ENCODE measurements around the gene RBM8A. TPM values are rescaled to one million over a fixed set of nuclear protein-coding genes. Genes with fewer than 3 reads are reported as not detected.

Gene RBM8A
- total and polyA plus RNA-seq, 2 donors (not counting 1 experiment from before 2014, with no cell fraction given): 137 to 169 TPM

GRCh38 chr1:145955436-145955835 is 28.2 kb upstream of the RBM8A start:
- ChIA-PET POLR2A (no interaction called here), CTCF (no interaction called here)
- H4K20me1 ChIP-seq (ENCODE audit: control insufficient read depth, insufficient read depth, low read length, poor library complexity, severe bottlenecking): peaks cover 5% of the 10 kb centered on the region
- H3K36me3 ChIP-seq (replicated peaks in 1 of 2; ENCODE audit: control extremely low read depth in 1 of 2, control insufficient read depth in 1 of 2, extremely low read depth in 1 of 2, insufficient read depth in 2 of 2, low read length in 1 of 2): peaks cover 1 to 9% of the 10 kb centered on the region in 2 experiments
- no peak overlapping the region for H3K4me3 ChIP-seq (ENCODE audit: control extremely low read depth in 1 of 5, extremely low read depth in 1 of 5, insufficient read depth in 1 of 5, low read depth in 2 of 5, low read length in 4 of 5)
- H3K79me2 ChIP-seq (ENCODE audit: control insufficient read depth, insufficient read depth, low read length): peaks cover 67% of the 10 kb centered on the region
- H3K27me3 Mint-ChIP-seq: no peaks in the 10 kb centered on the region
- no peak overlapping the region for H3K27ac Mint-ChIP-seq
- peaks cover 63% of the 10 kb centered on the region for H3K4me1 Mint-ChIP-seq
- 100% methylated on average over 1 of the region's 2 CpGs for WGBS (ENCODE audit: insufficient coverage)
- TF ChIP-seq CTCF (IDR thresholded peaks at IDR 0.05) (no peak), EZH2 (IDR thresholded peaks at IDR 0.05; ENCODE audit: borderline replicate concordance, insufficient read depth, low read depth, low read length, poor library complexity, severe bottlenecking) (no peak)
- no peaks in the 10 kb centered on the region for H3K27me3 ChIP-seq (replicated peaks in 1 of 4; ENCODE audit: control extremely low read depth in 1 of 4, control insufficient read depth in 3 of 4, insufficient read depth in 4 of 4, low read length in 3 of 4)
- no peak overlapping the region for H3K9ac ChIP-seq (ENCODE audit: low read length)
- intact Hi-C loops (cut with micrococcal nuclease): no loop called here
- no peak overlapping the region for H3K27ac ChIP-seq (ENCODE audit: low read length in 2 of 2)
- H3K9me3 Mint-ChIP-seq (ENCODE audit: insufficient read depth): no peaks in the 10 kb centered on the region
- H3K4me1 ChIP-seq (ENCODE audit: control insufficient read depth in 2 of 2, insufficient read depth in 2 of 2, low read length in 2 of 2): peaks cover 39 to 44% of the 10 kb centered on the region in 2 donors
- ATAC-seq (ENCODE audit: low read depth): no peak
- no peaks in the 10 kb centered on the region for H3K9me3 ChIP-seq (ENCODE audit: control extremely low read depth in 1 of 3, control insufficient read depth in 2 of 3, insufficient read depth in 1 of 3, low read length in 2 of 3)
- H3K4me3 Mint-ChIP-seq: no peak overlapping the region
- H3K4me2 ChIP-seq (replicated peaks; ENCODE audit: low read depth, low read length, poor library complexity, severe bottlenecking): peak overlapping the region; percentile 19
- no peak for DNase-seq
- no peak overlapping the region for H2AFZ ChIP-seq (ENCODE audit: insufficient read depth, low read depth, low read length, poor library complexity, severe bottlenecking)

GRCh38 chr1:145953861-145954260 is 26.6 kb upstream of the RBM8A start:
- peaks cover 79% of the 10 kb centered on the region for H3K79me2 ChIP-seq (ENCODE audit: control insufficient read depth, insufficient read depth, low read length)

More at GRCh38 chr1:145953861-145954260, 26.6 kb upstream of the RBM8A start:
- peaks cover 1 to 12% of the 10 kb centered on the region in 2 experiments for H3K36me3 ChIP-seq (replicated peaks in 1 of 2; ENCODE audit: control extremely low read depth in 1 of 2, control insufficient read depth in 1 of 2, extremely low read depth in 1 of 2, insufficient read depth in 2 of 2, low read length in 1 of 2)
- no peak overlapping the region for H3K27ac ChIP-seq (ENCODE audit: low read length in 2 of 2)
- ATAC-seq (ENCODE audit: low read depth) (no peak), DNase-seq (no peak)
- H3K4me1 ChIP-seq (ENCODE audit: control insufficient read depth in 2 of 2, insufficient read depth in 2 of 2, low read length in 2 of 2): peaks cover 29% of the 10 kb centered on the region in 2 donors
- no peak overlapping the region for H3K4me3 ChIP-seq (ENCODE audit: control extremely low read depth in 1 of 5, extremely low read depth in 1 of 5, insufficient read depth in 1 of 5, low read depth in 2 of 5, low read length in 4 of 5)
- Mint-ChIP-seq H3K9me3 (ENCODE audit: insufficient read depth) (no peaks in the 10 kb centered on the region), H3K4me3 (no peak overlapping the region), H3K4me1 (peaks cover 52% of the 10 kb centered on the region), H3K27ac (no peak overlapping the region), H3K27me3 (no peaks in the 10 kb centered on the region)
- H3K9ac ChIP-seq (ENCODE audit: low read length): no peak overlapping the region
- CTCF ChIA-PET: interaction anchor here (0.8 to 1.7 kb wide), 5 partner anchors 9 to 24 kb away, joined by 3 to 5 read pairs (median 3); no protein-coding TSS in a partner anchor
- no peak overlapping the region for H3K4me2 ChIP-seq (replicated peaks; ENCODE audit: low read depth, low read length, poor library complexity, severe bottlenecking)
- peaks cover 5% of the 10 kb centered on the region for H4K20me1 ChIP-seq (ENCODE audit: control insufficient read depth, insufficient read depth, low read length, poor library complexity, severe bottlenecking)
- no peak overlapping the region for H2AFZ ChIP-seq (ENCODE audit: insufficient read depth, low read depth, low read length, poor library complexity, severe bottlenecking)
- no peaks in the 10 kb centered on the region for H3K27me3 ChIP-seq (replicated peaks in 1 of 4; ENCODE audit: control extremely low read depth in 1 of 4, control insufficient read depth in 3 of 4, insufficient read depth in 4 of 4, low read length in 3 of 4)
- POLR2A ChIA-PET: interaction anchor here (0.6 kb wide), 1 partner anchor 94 kb away, joined by 4 read pairs; no protein-coding TSS in a partner anchor
- intact Hi-C loops (cut with micrococcal nuclease): no loop called here
- no peak for TF ChIP-seq CTCF (IDR thresholded peaks at IDR 0.05)
- TF ChIP-seq EZH2 (IDR thresholded peaks at IDR 0.05; ENCODE audit: borderline replicate concordance, insufficient read depth, low read depth, low read length, poor library complexity, severe bottlenecking): no peak
- WGBS (ENCODE audit: insufficient coverage): 92% methylated on average over 4 of the region's 6 CpGs
- H3K9me3 ChIP-seq (ENCODE audit: control extremely low read depth in 1 of 3, control insufficient read depth in 2 of 3, insufficient read depth in 1 of 3, low read length in 2 of 3): no peaks in the 10 kb centered on the region
